ENCODE measurements around the gene CALCOCO1.
"Not testable (repeated sequence)": the region's sequence is repeated elsewhere in the genome, so short reads cannot be mapped to it uniquely, and the experiment has no call there.

GRCh38 chr12:53718567-53718966 lies 8.7 kb downstream of the CALCOCO1 start:
- not testable (repeated sequence) for TF ChIP-seq CTCF, POLR2A, EP300 (IDR thresholded peaks at IDR 0.05)
